K562 (cell line): ENCODE data around the gene CTDNEP1. TPM values are rescaled to one million over a fixed set of nuclear protein-coding genes. Genes with fewer than 3 reads are reported as not detected.

Experiments
- CXXC5 ChIP-seq: fragments of 250-450 bp; sonication (Bioruptor Pico); IDR thresholded peaks from 2 replicates; pipeline ENCODE4 v1.8.0; 2022; ENCODE audit warnings: inconsistent platforms, mild to moderate bottlenecking, moderate library complexity
- ELF4 ChIP-seq: fragments of 450-650 bp; formaldehyde crosslinking; IDR thresholded peaks from 2 replicates; pipeline ENCODE4 v1.4.0; 2022; ENCODE audit warnings: missing genetic modification characterization
- GTF2B ChIP-seq: IDR thresholded peaks from 2 replicates; pipeline ENCODE4 v1.6.1; 2011; ENCODE audit not compliant: insufficient read length; ENCODE audit errors: extremely low read depth
- HMGN3 ChIP-seq: IDR thresholded peaks from 2 replicates; pipeline ENCODE4 v1.6.1; 2011; ENCODE audit warnings: borderline replicate concordance, low read depth, mild to moderate bottlenecking, mixed read lengths, low read length; ENCODE audit not compliant: insufficient read length; ENCODE audit errors: extremely low read depth
- IRF1 ChIP-seq: sonication (generic); formaldehyde crosslinking; IDR thresholded peaks from 2 replicates; pipeline ENCODE4 v1.8.0; 2022; ENCODE audit warnings: missing genetic modification reagents, mild to moderate bottlenecking, borderline replicate concordance
- MNT ChIP-seq, 2 experiments: fragments of 450-650 bp; conservative IDR thresholded peaks; 2 replicates each; pipeline ENCODE4 v1.6.1; 2017; ENCODE audit warnings: mild to moderate bottlenecking in 2 of 2, moderate library complexity in 2 of 2
- NR2F6 ChIP-seq: fragments of 450-650 bp; formaldehyde crosslinking; IDR thresholded peaks from 2 replicates; pipeline ENCODE4 v1.4.0; 2020; ENCODE audit warnings: mild to moderate bottlenecking
- RERE ChIP-seq: sonication (generic); formaldehyde crosslinking; IDR thresholded peaks from 2 replicates; pipeline ENCODE4 v1.8.0; 2023; ENCODE audit warnings: missing genetic modification reagents, mild to moderate bottlenecking, borderline replicate concordance
- SIN3A ChIP-seq, 2 experiments: fragments of 150-350 bp in 1 of 2; IDR thresholded peaks; 2 replicates each; pipeline ENCODE4 v1.6.1; 2011 to 2016; ENCODE audit warnings: borderline replicate concordance in 2 of 2, low read depth in 2 of 2, low read length in 2 of 2, mild to moderate bottlenecking in 2 of 2, moderate library complexity in 2 of 2; ENCODE audit not compliant: control insufficient read depth in 1 of 2
- TFAP4 ChIP-seq: sonication (generic); formaldehyde crosslinking; IDR thresholded peaks from 2 replicates; pipeline ENCODE4 v1.8.0; 2022; ENCODE audit warnings: missing genetic modification reagents, mild to moderate bottlenecking, moderate library complexity, borderline replicate concordance
- VEZF1 ChIP-seq: fragments of 200-800 bp; sonication (Bioruptor generic); IDR thresholded peaks from 2 replicates; pipeline ENCODE4 v1.6.1; 2017; ENCODE audit warnings: missing genetic modification characterization, missing compliant biosample characterization
- ZBTB1 ChIP-seq: sonication (generic); formaldehyde crosslinking; IDR thresholded peaks from 2 replicates; pipeline ENCODE4 v1.8.1; 2023; ENCODE audit warnings: missing genetic modification reagents, low read depth, mild to moderate bottlenecking, borderline replicate concordance
- ZNF263 ChIP-seq: sonication (generic); formaldehyde crosslinking; IDR thresholded peaks from 2 replicates; pipeline ENCODE4 v1.8.0; 2022; ENCODE audit warnings: mild to moderate bottlenecking, missing genetic modification reagents, borderline replicate concordance
- ZNF785 ChIP-seq: fragments of 250-450 bp; sonication (Bioruptor Pico); IDR thresholded peaks from 2 replicates; pipeline ENCODE4 v1.4.0; 2020; ENCODE audit warnings: mild to moderate bottlenecking
- polyA plus RNA-seq, 8 experiments: library from polyadenylated mRNA; depleted of rRNA in 4 of 8; stranded (reverse) in 5 of 8; unstranded in 3 of 8; fragments of >200 nt; fragmentation: Nextera tagmentation in 2 of 8; fragmentation: Illumina TruSeq in 1 of 8; extraction: Ambion mirVana in 2 of 8; extraction: Trizol in 1 of 8; gene quantifications; 2 replicates each; pipeline versions ENCODE4 v1.2.1 to v1.2.3, GENCODE V29; 2011 to 2014; ENCODE audit warnings: inconsistent platforms in 1 of 8, missing spikeins in 1 of 8
- total RNA-seq, 7 experiments: library from RNA; depleted of rRNA in 6 of 7; stranded (reverse); fragments of >200 nt in 6 of 7; fragmentation: Illumina TruSeq in 2 of 7; extraction: Trizol in 2 of 7; gene quantifications; 2 replicates each; pipeline versions ENCODE4 v1.2.1 to v1.2.3, GENCODE V29; 2011 to 2021; ENCODE audit warnings: low replicate concordance in 1 of 7

The CTDNEP1 gene
- total and polyA plus RNA-seq, 9 of the 15 experiments (the other 6 are each of a cell fraction or from before 2014, with no cell fraction given), result 10.7 to 150 (median 28.5) TPM

- TF ChIP-seq RERE (CRISPR knock-in tag) (no peak), VEZF1 (CRISPR knock-in tag) (peak; percentile 95), NR2F6 (no peak), SIN3A (IDR thresholded peaks at IDR 0.05; ENCODE audit: borderline replicate concordance in 2 of 2, control insufficient read depth in 1 of 2, low read depth in 2 of 2, low read length in 2 of 2) (peak in 1 of 2 experiments; percentile 32; a peak in 1 of 4 replicates), ZNF263 (CRISPR knock-in tag) (peak; percentile 56; the same call in 1 of the 2 replicates), TFAP4 (peak; percentile 75), ZBTB1 (CRISPR knock-in tag) (peak; percentile 54; the same call in 1 of the 2 replicates), IRF1 (CRISPR knock-in tag) (no peak), HMGN3 (peak; percentile 78), CXXC5 (CRISPR knock-in tag) (peak; percentile 71), MNT (conservative IDR thresholded peaks at IDR 0.05) (peak in 1 of 2 experiments; percentile 39; a peak in 2 of 4 replicates), ZNF785 (no peak), GTF2B (no peak), ELF4 (CRISPR knock-in tag) (no peak)
Observed at GRCh38 chr17:7237761-7238419, 13.6 kb downstream of the CTDNEP1 start (continued).
